GM10266 (cell line): ENCODE measurements around the gene TET3.
A peak's percentile ranks its signal among the peaks of the same experiment; 100 is the strongest.
"Not testable (repeated sequence)": the region's sequence is repeated elsewhere in the genome, so short reads cannot be mapped to it uniquely, and the experiment has no call there.

Experiments
- DNase-seq: peaks from one replicate; pipeline ENCODE4 v3.0.0; 2012; ENCODE audit errors: extremely low spot score
- CTCF ChIP-seq: IDR thresholded peaks from 2 replicates; pipeline ENCODE4 v1.5.1; 2012; ENCODE audit warnings: mild to moderate bottlenecking, low read depth; ENCODE audit not compliant: control insufficient read depth, insufficient read depth; ENCODE audit errors: missing control alignments

The TET3 gene

DNA sequence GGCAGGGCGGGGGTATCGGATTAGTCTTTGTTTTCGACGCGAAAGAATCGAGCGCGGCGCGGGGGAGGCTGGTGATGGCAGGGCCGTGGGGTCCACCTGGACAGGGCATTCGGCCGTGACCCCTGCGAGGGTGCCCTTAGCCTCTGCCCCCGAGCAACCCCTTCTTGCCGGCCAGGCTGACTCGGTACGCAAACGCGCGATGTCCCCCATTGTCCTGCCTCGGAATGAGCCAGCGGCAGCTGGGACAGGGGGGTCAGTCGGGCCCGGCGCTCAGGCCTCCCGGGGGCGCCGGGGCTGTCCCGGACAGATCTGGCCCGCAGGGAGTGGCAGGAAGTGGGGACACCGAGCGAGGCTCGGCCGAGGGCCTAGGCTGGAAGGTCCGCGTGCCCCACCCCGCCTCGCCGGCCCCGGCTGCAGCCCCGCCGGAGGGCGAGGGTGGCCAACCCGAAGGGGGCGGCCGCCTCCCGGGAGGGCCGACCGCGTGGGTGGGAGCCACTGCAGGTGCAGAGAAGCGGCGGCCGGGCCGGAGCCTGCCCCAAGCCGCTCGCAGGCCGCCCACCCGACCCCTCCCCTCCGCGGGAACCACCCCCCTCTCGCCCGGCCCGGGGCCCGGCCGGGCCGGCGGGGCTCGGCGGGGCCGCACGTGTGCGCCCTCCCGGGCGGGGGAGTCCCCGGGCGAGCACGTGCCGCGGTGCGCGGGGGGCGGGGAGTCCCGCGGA is at the start of gene TET3:
TSS of gene TET3 (plus strand) at position 708 of the 719 bp plus-strand sequence. CDS start 1,494 bp downstream, outside the sequence.
- peak; percentile 85 for DNase-seq
- TF ChIP-seq CTCF, result no peak

- no peak for TF ChIP-seq CTCF
- DNase-seq, result no peak
Observed at GRCh38 chr2:73935641-73936040, 49.1 kb upstream of the TET3 start.

DNA sequence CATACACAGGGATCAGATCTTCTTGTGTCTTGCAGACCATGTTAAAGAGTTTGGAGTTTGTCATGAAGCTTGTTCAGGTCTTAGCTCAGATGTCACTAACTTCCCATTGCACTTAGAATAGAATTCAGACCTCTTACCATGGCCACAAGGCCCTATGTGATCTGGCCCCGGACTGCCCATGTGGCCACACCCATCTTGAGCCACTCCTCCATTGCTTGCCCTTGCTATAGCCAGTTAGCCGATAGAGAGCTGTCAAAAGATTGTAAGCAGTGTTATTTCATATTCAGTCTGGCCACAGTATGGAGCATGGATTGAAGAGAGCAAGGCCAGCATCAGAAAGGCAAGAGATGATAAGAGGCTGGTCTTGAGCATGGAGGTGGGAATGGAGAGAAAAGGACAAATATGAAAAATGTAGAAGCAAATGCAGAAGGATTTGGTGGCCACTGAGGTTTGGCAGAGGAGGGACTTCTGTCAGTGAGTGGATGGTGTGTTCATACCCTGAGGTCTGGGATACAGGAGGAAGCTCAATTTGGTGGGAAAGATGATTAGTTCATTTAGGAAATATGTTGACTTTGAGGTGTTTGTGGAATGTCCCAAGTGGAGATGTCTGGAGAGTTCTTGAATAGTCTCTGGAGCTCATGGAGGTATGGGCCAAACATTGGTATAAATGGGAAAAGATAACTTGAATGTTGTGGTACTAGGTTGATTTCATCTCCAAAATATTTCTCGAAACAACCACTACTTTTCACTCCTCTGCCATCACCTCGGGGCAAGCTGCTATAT is 47.4 kb upstream of the TET3 start:
- no peak for DNase-seq
- no peak for TF ChIP-seq CTCF

DNA sequence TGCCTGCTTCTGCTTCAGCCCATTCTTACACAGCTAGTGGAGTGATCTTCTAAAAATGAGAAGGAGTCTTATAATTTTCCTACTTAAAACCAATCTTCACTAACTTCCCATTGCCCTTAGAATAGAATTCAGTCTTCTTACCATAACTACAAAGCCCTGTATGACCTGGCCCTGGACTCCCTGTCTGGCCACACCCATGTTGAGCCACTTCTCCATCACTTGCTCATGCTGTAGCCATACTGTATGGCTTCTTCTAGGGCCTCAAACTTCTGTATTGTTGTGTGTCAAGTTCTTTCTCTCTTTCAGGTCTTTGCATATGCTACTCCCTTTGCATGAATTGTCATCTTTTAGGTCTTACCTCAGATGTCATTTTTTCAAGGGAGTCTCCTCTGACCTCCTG is 46.8 kb upstream of the TET3 start:
- no peak for TF ChIP-seq CTCF
- DNase-seq, result no peak

DNA sequence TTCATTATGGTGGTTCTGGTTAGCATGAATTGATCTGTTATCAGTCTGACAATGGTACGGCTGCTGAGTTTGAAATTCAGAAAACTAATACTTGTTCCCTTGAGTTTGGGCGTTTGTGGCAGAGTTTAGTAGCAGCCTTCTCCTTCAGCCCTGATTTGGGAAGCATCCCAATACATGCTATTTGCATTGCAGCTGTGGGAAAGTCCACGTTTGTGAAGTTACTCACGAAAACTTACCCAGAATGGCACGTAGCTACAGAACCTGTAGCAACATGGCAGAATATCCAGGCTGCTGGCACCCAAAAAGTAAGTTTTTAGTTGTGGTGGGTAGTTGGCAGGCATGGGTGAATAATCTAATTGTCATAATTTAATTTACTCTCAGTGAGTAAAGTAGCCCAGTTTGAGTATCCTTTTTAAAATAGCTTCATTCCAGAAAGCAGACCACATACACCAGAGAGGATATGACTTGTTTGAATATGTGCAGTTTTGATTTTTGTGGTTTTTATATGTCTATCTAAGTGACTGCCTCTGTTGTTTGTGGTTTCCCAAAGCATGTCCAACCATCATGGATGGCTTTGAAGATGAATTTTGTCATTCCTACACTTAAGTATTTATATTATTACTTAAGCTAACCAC is 45.9 kb upstream of the TET3 start:
- TF ChIP-seq CTCF, result no peak
- no peak for DNase-seq

GRCh38 chr2:73939419-73939818 is 45.3 kb upstream of the TET3 start:
- DNase-seq, result no peak
- peak; percentile 14 for TF ChIP-seq CTCF

- not testable (repeated sequence) for DNase-seq
Observed at GRCh38 chr2:73940066-73940465, 44.6 kb upstream of the TET3 start.
